HK-2 (cell line): ENCODE measurements around the gene SHD.
"Not testable (repeated sequence)": the region's sequence is repeated elsewhere in the genome, so short reads cannot be mapped to it uniquely, and the experiment has no call there.

Experiments
- DNase-seq: peaks from one replicate; pipeline ENCODE4 v3.0.0-alpha.2; 2018; ENCODE audit not compliant: unreplicated experiment

SHD gene

GRCh38 chr19:4327252-4327876, 48.3 kb downstream of the SHD start:
- DNase-seq = no peak

- no peak for DNase-seq
These were observed 48.8 kb downstream of the SHD start for GRCh38 chr19:4327877-4328242.

GRCh38 chr19:4328243-4328990, 49.4 kb downstream of the SHD start:
- DNase-seq = no peak

GRCh38 chr19:4328991-4329681, 50.1 kb downstream of the SHD start:
- not testable (repeated sequence) for DNase-seq

GRCh38 chr19:4329858-4330257, 50.8 kb downstream of the SHD start:
- DNase-seq = no peak

- no peak for DNase-seq
These were observed 56.0 kb downstream of the SHD start for GRCh38 chr19:4334929-4335570.

GRCh38 chr19:4337906-4338440, 58.9 kb downstream of the SHD start:
- no peak for DNase-seq

- DNase-seq = peak; percentile 69
These were observed 59.6 kb downstream of the SHD start, which contains the start of gene STAP2 for GRCh38 chr19:4338441-4339355. Gene STAP2, minus strand, starts transcription at chr19:4338827. Its CDS starts 74 bp downstream, at chr19:4338753.
